ENCODE data around the gene DCD.

Gene DCD

GRCh38 chr12:54654926-54655325 is 6.8 kb upstream of the DCD start:
- no peak for DNase-seq (ENCODE audit: low read depth in 1 of 2, low spot score in 1 of 2)
- no peak overlapping the region for H3K27ac ChIP-seq (replicated peaks)
- peaks cover 4% of the 10 kb centered on the region for H3K27me3 ChIP-seq (ENCODE audit: insufficient read depth, poor library complexity, severe bottlenecking)
- H3K4me3 ChIP-seq (replicated peaks; ENCODE audit: insufficient read depth, low read length), result no peak overlapping the region
- TF ChIP-seq GABPA (IDR thresholded peaks at IDR 0.05; ENCODE audit: low read depth) (no peak), REST (IDR thresholded peaks at IDR 0.05; ENCODE audit: insufficient replicate concordance, low read depth) (no peak), SPI1 (IDR thresholded peaks at IDR 0.05; ENCODE audit: borderline replicate concordance, low read depth) (no peak), CTCF (IDR thresholded peaks at IDR 0.05; ENCODE audit: insufficient read depth, low read length) (no peak), POLR2AphosphoS5 (IDR thresholded peaks at IDR 0.05; ENCODE audit: low read depth) (no peak)

GRCh38 chr12:54653025-54653424 is 4.9 kb upstream of the DCD start:
- Histone ChIP-seq H3K27me3 (ENCODE audit: insufficient read depth, poor library complexity, severe bottlenecking) (peaks cover 6% of the 10 kb centered on the region), H3K4me3 (replicated peaks; ENCODE audit: insufficient read depth, low read length) (no peak overlapping the region), H3K27ac (replicated peaks) (no peak overlapping the region)
- DNase-seq (ENCODE audit: low read depth in 1 of 2, low spot score in 1 of 2), result no peak
- TF ChIP-seq SPI1 (IDR thresholded peaks at IDR 0.05; ENCODE audit: borderline replicate concordance, low read depth) (no peak), POLR2AphosphoS5 (IDR thresholded peaks at IDR 0.05; ENCODE audit: low read depth) (no peak), REST (IDR thresholded peaks at IDR 0.05; ENCODE audit: insufficient replicate concordance, low read depth) (no peak), GABPA (IDR thresholded peaks at IDR 0.05; ENCODE audit: low read depth) (no peak), CTCF (IDR thresholded peaks at IDR 0.05; ENCODE audit: insufficient read depth, low read length) (no peak)

GRCh38 chr12:54650889-54651288 is 2.7 kb upstream of the DCD start:
- Histone ChIP-seq H3K4me3 (replicated peaks; ENCODE audit: insufficient read depth, low read length) (no peak overlapping the region), H3K27me3 (ENCODE audit: insufficient read depth, poor library complexity, severe bottlenecking) (peaks cover 3% of the 10 kb centered on the region), H3K27ac (replicated peaks) (no peak overlapping the region)
- TF ChIP-seq SPI1 (IDR thresholded peaks at IDR 0.05; ENCODE audit: borderline replicate concordance, low read depth) (no peak), CTCF (IDR thresholded peaks at IDR 0.05; ENCODE audit: insufficient read depth, low read length) (no peak)
- DNase-seq (ENCODE audit: low read depth in 1 of 2, low spot score in 1 of 2), result no peak

GRCh38 chr12:54650409-54650808 is 2.2 kb upstream of the DCD start:
- H3K4me3 ChIP-seq (replicated peaks; ENCODE audit: insufficient read depth, low read length), result no peak overlapping the region
- no peak for TF ChIP-seq GABPA (IDR thresholded peaks at IDR 0.05; ENCODE audit: low read depth)
- TF ChIP-seq REST (IDR thresholded peaks at IDR 0.05; ENCODE audit: insufficient replicate concordance, low read depth), result no peak
- no peak for TF ChIP-seq CTCF (IDR thresholded peaks at IDR 0.05; ENCODE audit: insufficient read depth, low read length)
- no peak for TF ChIP-seq POLR2AphosphoS5 (IDR thresholded peaks at IDR 0.05; ENCODE audit: low read depth)
- no peak for TF ChIP-seq SPI1 (IDR thresholded peaks at IDR 0.05; ENCODE audit: borderline replicate concordance, low read depth)
- DNase-seq (ENCODE audit: low read depth in 1 of 2, low spot score in 1 of 2), result no peak
- H3K27me3 ChIP-seq (ENCODE audit: insufficient read depth, poor library complexity, severe bottlenecking), result peaks cover 3% of the 10 kb centered on the region
- no peak overlapping the region for H3K27ac ChIP-seq (replicated peaks)

Measured in HL-60 (cell line).